ENCODE results near the gene RNF44. TPM values are rescaled to one million over a fixed set of nuclear protein-coding genes. Genes with fewer than 3 reads are reported as not detected.

Gene RNF44
- total and polyA plus RNA-seq, 4 donors: 3.2 to 6.4 (median 4.7) TPM

DNA sequence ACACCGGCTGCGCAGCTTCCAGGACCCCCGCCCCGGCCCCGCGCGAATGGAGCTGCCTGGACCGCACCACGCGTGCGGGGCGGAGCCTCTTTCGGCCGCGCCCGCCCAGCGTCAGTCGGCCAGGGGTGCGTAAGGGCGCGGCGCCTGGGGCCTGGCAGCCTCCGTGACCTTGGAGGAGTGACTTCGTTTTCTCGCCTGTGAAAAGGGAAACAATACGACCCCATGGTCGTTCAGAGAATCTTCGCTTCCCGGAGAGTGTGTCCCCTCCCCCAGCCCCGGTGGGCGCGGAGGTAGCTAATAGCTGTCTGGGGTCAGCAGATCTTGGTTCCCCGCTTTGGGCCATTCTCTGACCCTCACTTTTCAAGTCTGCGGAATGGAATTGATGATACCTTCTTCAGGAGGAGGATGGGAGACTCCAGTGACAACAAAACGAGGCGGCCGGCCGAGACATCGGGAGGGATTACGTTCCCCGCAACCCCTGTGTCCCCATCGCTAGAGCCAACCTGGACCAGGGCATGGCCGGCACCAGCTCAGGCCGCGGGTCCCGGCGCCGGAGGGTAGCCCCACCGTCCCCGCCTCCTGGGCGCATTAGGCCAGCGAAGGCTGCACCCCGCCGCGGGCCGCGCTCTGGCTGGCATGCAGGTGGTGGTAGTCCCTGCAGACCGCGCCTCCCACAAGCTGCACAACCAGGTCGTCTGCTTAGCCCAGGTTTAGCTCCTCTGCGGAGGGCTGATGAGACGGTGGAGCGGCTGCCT, 6.4 kb upstream of the RNF44 start:
- TF ChIP-seq SP1 (IDR thresholded peaks at IDR 0.05): no peak
- TF ChIP-seq JUND (IDR thresholded peaks at IDR 0.05): no peak
- no peak for TF ChIP-seq TAF1 (conservative IDR thresholded peaks at IDR 0.05)
- peaks cover 0 to 18% (median 7%) of the 10 kb centered on the region in 4 donors for H3K4me1 ChIP-seq (ENCODE audit: control insufficient read depth in 4 of 4, insufficient read depth in 4 of 4, low read length in 3 of 4)
- no peaks in the 10 kb centered on the region for H3K36me3 ChIP-seq (ENCODE audit: control insufficient read depth in 4 of 4, insufficient read depth in 3 of 4, low read depth in 1 of 4, low read length in 3 of 4)
- under 1% methylated on average over 63 of the region's 63 CpGs for WGBS
- peak; percentile 74 for DNase-seq (ENCODE audit: low spot score)
- H3K9ac ChIP-seq (ENCODE audit: low read depth in 1 of 2, low read length in 2 of 2): peak overlapping the region; percentile 50 to 52
- H3K27me3 ChIP-seq (ENCODE audit: control insufficient read depth in 4 of 4, insufficient read depth in 4 of 4, low read length in 3 of 4): no peaks in the 10 kb centered on the region
- H3K4me3 ChIP-seq (ENCODE audit: low read depth in 1 of 3, low read length in 3 of 3): peak overlapping the region; percentile 65 to 77 (median 70)
- H3K27ac ChIP-seq (ENCODE audit: low read depth in 1 of 2, low read length in 2 of 2): peak overlapping the region; percentile 44 to 63
- no peaks in the 10 kb centered on the region for H3K9me3 ChIP-seq (ENCODE audit: control insufficient read depth in 4 of 4, low read length in 3 of 4)

DNA sequence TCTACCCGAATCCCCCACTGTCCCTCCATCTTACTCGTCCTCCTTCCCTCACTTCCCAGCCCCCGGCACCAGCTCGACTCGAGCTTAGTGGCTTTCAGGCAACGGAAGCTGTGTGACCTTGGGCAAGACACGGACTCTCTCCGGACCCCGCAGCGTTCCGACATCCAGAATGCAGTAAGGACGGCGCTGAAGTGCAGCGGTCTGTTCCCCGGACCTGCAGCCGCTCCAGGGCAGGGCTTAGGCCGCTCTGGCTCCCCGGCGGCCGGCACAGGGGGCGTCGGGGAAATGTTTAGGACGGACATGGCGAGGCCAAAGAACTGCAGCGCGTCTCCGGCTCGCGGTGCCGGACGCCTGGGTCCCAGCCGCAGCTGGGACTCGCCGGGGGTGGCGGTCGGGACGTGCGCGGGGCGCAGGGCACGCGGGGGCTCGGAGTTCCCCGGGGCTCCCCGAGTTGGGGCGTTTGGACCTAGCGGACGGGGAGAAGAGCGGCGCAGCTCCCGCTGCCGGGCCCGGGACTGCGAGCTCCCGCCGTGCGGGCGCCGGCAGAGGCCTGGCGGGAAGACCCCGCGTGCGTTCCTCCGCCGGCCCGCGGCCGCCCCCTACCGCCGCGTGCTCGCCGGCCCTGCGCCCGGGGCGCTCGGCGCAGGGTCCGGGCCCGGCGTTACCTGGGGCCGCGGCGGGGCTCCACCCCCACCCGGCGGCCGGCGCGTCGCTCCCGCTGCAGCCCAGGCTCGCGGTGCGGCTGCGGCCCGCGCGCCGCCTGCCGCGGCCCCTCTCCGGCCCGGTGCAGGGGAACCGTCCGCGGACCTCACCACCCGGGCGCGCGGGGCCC, 5.6 kb upstream of the RNF44 start:
- Histone ChIP-seq H3K9ac (ENCODE audit: low read depth in 1 of 2, low read length in 2 of 2) (peak overlapping the region in 1 of 2 donors; percentile 53), H3K27ac (ENCODE audit: low read depth in 1 of 2, low read length in 2 of 2) (peak overlapping the region; percentile 62 to 63), H3K4me3 (ENCODE audit: low read depth in 1 of 3, low read length in 3 of 3) (peak overlapping the region; percentile 28 to 77 (median 65)), H3K36me3 (ENCODE audit: control insufficient read depth in 4 of 4, insufficient read depth in 3 of 4, low read depth in 1 of 4, low read length in 3 of 4) (no peaks in the 10 kb centered on the region), H3K9me3 (ENCODE audit: control insufficient read depth in 4 of 4, low read length in 3 of 4) (no peaks in the 10 kb centered on the region), H3K27me3 (ENCODE audit: control insufficient read depth in 4 of 4, insufficient read depth in 4 of 4, low read length in 3 of 4) (no peaks in the 10 kb centered on the region), H3K4me1 (ENCODE audit: control insufficient read depth in 4 of 4, insufficient read depth in 4 of 4, low read length in 3 of 4) (peaks cover 0 to 23% (median 11%) of the 10 kb centered on the region in 4 donors)
- WGBS: 3% methylated on average over 110 of the region's 110 CpGs
- TF ChIP-seq HNF4G (IDR thresholded peaks at IDR 0.05): no peak
- TF ChIP-seq, protein P1, sequence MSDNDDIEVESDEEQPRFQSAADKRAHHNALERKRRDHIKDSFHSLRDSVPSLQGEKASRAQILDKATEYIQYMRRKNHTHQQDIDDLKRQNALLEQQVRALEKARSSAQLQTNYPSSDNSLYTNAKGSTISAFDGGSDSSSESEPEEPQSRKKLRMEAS (IDR thresholded peaks at IDR 0.05): no peak
- TF ChIP-seq, protein P2, sequence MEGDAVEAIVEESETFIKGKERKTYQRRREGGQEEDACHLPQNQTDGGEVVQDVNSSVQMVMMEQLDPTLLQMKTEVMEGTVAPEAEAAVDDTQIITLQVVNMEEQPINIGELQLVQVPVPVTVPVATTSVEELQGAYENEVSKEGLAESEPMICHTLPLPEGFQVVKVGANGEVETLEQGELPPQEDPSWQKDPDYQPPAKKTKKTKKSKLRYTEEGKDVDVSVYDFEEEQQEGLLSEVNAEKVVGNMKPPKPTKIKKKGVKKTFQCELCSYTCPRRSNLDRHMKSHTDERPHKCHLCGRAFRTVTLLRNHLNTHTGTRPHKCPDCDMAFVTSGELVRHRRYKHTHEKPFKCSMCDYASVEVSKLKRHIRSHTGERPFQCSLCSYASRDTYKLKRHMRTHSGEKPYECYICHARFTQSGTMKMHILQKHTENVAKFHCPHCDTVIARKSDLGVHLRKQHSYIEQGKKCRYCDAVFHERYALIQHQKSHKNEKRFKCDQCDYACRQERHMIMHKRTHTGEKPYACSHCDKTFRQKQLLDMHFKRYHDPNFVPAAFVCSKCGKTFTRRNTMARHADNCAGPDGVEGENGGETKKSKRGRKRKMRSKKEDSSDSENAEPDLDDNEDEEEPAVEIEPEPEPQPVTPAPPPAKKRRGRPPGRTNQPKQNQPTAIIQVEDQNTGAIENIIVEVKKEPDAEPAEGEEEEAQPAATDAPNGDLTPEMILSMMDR (IDR thresholded peaks at IDR 0.05; ENCODE audit: low read depth, low read length, missing input control): peak; percentile 22
- no peak for DNase-seq (ENCODE audit: low spot score)

DNA sequence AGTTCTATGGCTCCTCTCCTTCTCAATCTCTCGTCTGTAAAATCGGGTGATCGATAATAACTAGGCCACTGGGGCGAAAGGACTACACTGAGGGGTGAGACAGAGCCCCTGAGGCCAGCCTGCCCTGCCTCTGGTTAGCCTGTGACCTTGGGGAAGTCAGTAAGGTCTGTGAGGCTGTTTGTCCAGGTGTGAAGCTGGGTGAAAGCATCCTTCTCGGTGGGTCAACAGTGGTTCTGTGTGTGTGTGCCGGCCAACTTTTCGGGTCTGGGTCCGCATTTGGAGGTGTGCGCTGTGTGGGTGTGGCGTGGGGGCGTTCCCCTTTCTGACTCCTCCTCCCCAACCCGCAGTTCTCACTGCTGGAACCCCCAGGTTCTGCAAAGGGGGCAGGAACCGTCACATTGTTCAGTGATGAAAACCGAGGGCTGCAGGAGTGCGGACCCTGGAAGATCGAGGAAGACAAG, 5.0 kb upstream of the RNF44 start:
- WGBS: 65% methylated on average over 16 of the region's 16 CpGs
- no peaks in the 10 kb centered on the region for H3K36me3 ChIP-seq (ENCODE audit: control insufficient read depth in 4 of 4, insufficient read depth in 3 of 4, low read depth in 1 of 4, low read length in 3 of 4)
- H3K9ac ChIP-seq (ENCODE audit: low read depth in 1 of 2, low read length in 2 of 2): no peak overlapping the region
- H3K27ac ChIP-seq (ENCODE audit: low read depth in 1 of 2, low read length in 2 of 2): peak overlapping the region; percentile 47 to 51
- H3K9me3 ChIP-seq (ENCODE audit: control insufficient read depth in 4 of 4, low read length in 3 of 4): no peaks in the 10 kb centered on the region
- TF ChIP-seq, protein P1 (IDR thresholded peaks at IDR 0.05): no peak
- TF ChIP-seq RXRA (IDR thresholded peaks at IDR 0.05): no peak
- TF ChIP-seq HNF4A (conservative IDR thresholded peaks at IDR 0.05): no peak
- TF ChIP-seq JUND (IDR thresholded peaks at IDR 0.05): no peak
- TF ChIP-seq GABPA (IDR thresholded peaks at IDR 0.05 in 1 of 2, conservative IDR thresholded peaks at IDR 0.05 in 1 of 2): no peak
- TF ChIP-seq, protein P3, sequence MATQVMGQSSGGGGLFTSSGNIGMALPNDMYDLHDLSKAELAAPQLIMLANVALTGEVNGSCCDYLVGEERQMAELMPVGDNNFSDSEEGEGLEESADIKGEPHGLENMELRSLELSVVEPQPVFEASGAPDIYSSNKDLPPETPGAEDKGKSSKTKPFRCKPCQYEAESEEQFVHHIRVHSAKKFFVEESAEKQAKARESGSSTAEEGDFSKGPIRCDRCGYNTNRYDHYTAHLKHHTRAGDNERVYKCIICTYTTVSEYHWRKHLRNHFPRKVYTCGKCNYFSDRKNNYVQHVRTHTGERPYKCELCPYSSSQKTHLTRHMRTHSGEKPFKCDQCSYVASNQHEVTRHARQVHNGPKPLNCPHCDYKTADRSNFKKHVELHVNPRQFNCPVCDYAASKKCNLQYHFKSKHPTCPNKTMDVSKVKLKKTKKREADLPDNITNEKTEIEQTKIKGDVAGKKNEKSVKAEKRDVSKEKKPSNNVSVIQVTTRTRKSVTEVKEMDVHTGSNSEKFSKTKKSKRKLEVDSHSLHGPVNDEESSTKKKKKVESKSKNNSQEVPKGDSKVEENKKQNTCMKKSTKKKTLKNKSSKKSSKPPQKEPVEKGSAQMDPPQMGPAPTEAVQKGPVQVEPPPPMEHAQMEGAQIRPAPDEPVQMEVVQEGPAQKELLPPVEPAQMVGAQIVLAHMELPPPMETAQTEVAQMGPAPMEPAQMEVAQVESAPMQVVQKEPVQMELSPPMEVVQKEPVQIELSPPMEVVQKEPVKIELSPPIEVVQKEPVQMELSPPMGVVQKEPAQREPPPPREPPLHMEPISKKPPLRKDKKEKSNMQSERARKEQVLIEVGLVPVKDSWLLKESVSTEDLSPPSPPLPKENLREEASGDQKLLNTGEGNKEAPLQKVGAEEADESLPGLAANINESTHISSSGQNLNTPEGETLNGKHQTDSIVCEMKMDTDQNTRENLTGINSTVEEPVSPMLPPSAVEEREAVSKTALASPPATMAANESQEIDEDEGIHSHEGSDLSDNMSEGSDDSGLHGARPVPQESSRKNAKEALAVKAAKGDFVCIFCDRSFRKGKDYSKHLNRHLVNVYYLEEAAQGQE (IDR thresholded peaks at IDR 0.05): no peak
- no peak for TF ChIP-seq TAF1 (conservative IDR thresholded peaks at IDR 0.05)
- TF ChIP-seq EGR1 (IDR thresholded peaks at IDR 0.05; ENCODE audit: low read depth in 2 of 2): no peak
- TF ChIP-seq RAD21 (IDR thresholded peaks at IDR 0.05): no peak
- peaks cover 0 to 23% (median 11%) of the 10 kb centered on the region in 4 donors for H3K4me1 ChIP-seq (ENCODE audit: control insufficient read depth in 4 of 4, insufficient read depth in 4 of 4, low read length in 3 of 4)
- H3K27me3 ChIP-seq (ENCODE audit: control insufficient read depth in 4 of 4, insufficient read depth in 4 of 4, low read length in 3 of 4): no peaks in the 10 kb centered on the region
- peak; percentile 63 for DNase-seq (ENCODE audit: low spot score)
- peak overlapping the region in 1 of 3 donors; percentile 77 for H3K4me3 ChIP-seq (ENCODE audit: low read depth in 1 of 3, low read length in 3 of 3)

Data from liver (tissue), 9 donors.